SK-N-SH treated with all-trans-retinoic acid at 6 μM for 48 hours (cell line): ENCODE results near the gene CHRNA1.

Experiments used
- ATAC-seq: fragments of 200-7000 bp; cut with Tn5 transposase; 3 replicates; pipeline ENCODE4 v1.9.1; 2020; ENCODE audit warnings: mild to moderate bottlenecking, moderate library complexity
- ARNTL ChIP-seq: fragments of 450-650 bp; formaldehyde crosslinking; IDR thresholded peaks from 2 replicates; pipeline ENCODE4 v1.5.0; 2020; ENCODE audit warnings: low read depth, mild to moderate bottlenecking, moderate library complexity, borderline replicate concordance
- CREB5 ChIP-seq: fragments of 250-450 bp; sonication (Bioruptor Pico); IDR thresholded peaks from 2 replicates; pipeline ENCODE4 v1.5.1; 2020; ENCODE audit warnings: low read depth, mild to moderate bottlenecking, moderate library complexity
- CSDC2 ChIP-seq: fragments of 250-450 bp; sonication (Bioruptor Pico); IDR thresholded peaks from 2 replicates; pipeline ENCODE4 v1.5.0; 2020; ENCODE audit warnings: mild to moderate bottlenecking, moderate library complexity
- ESRRG ChIP-seq: fragments of 250-450 bp; sonication (Bioruptor Pico); IDR thresholded peaks from 2 replicates; pipeline ENCODE4 v1.6.1; 2021; ENCODE audit warnings: mild to moderate bottlenecking
- GLIS3 ChIP-seq: fragments of 250-450 bp; sonication (Bioruptor Pico); IDR thresholded peaks from 2 replicates; pipeline ENCODE4 v1.5.0; 2020; ENCODE audit warnings: mild to moderate bottlenecking, moderate library complexity
- ISL1 ChIP-seq: fragments of 250-450 bp; sonication (Bioruptor Pico); IDR thresholded peaks from 2 replicates; pipeline ENCODE4 v2.1.2; 2022; ENCODE audit warnings: mild to moderate bottlenecking, moderate library complexity
- PATZ1 ChIP-seq: fragments of 250-450 bp; sonication (Bioruptor Pico); IDR thresholded peaks from 2 replicates; pipeline ENCODE4 v1.8.0; 2020; ENCODE audit warnings: mild to moderate bottlenecking, moderate library complexity, borderline replicate concordance
- PPARA ChIP-seq: fragments of 250-450 bp; sonication (Bioruptor Pico); IDR thresholded peaks from 2 replicates; pipeline ENCODE4 v1.5.0; 2020; ENCODE audit warnings: mild to moderate bottlenecking, borderline replicate concordance
- RARB ChIP-seq: fragments of 250-450 bp; sonication (Bioruptor Pico); IDR thresholded peaks from 2 replicates; pipeline ENCODE4 v1.8.0; 2021; ENCODE audit warnings: mild to moderate bottlenecking, moderate library complexity
- SNAI2 ChIP-seq: fragments of 250-450 bp; sonication (Bioruptor Pico); IDR thresholded peaks from 2 replicates; pipeline ENCODE4 v1.5.0; 2020; ENCODE audit warnings: mild to moderate bottlenecking, moderate library complexity
- TOX ChIP-seq: fragments of 250-450 bp; sonication (Bioruptor Pico); IDR thresholded peaks from 2 replicates; pipeline ENCODE4 v1.8.0; 2021; ENCODE audit warnings: mild to moderate bottlenecking, moderate library complexity, borderline replicate concordance
- ZC3H10 ChIP-seq: fragments of 250-450 bp; sonication (Bioruptor Pico); IDR thresholded peaks from 2 replicates; pipeline ENCODE4 v1.5.1; 2021; ENCODE audit warnings: mild to moderate bottlenecking, moderate library complexity
- ZFP3 ChIP-seq: fragments of 250-450 bp; sonication (Bioruptor Pico); IDR thresholded peaks from 2 replicates; pipeline ENCODE4 v1.5.0; 2020; ENCODE audit warnings: mild to moderate bottlenecking, moderate library complexity
- ZNF565 ChIP-seq: fragments of 450-650 bp; formaldehyde crosslinking; conservative IDR thresholded peaks from 2 replicates; pipeline ENCODE4 v1.5.0; 2020; ENCODE audit warnings: low read depth, mild to moderate bottlenecking, moderate library complexity
- ZNF70 ChIP-seq: fragments of 450-650 bp; formaldehyde crosslinking; IDR thresholded peaks from 2 replicates; pipeline ENCODE4 v1.5.0; 2020; ENCODE audit warnings: mild to moderate bottlenecking, moderate library complexity
- ZNF8 ChIP-seq: fragments of 450-650 bp; formaldehyde crosslinking; IDR thresholded peaks from 2 replicates; pipeline ENCODE4 v1.5.0; 2020; ENCODE audit warnings: mild to moderate bottlenecking, moderate library complexity
- TF ChIP-seq, protein P1 (sequence below): fragments of 250-450 bp; sonication (Bioruptor Pico); IDR thresholded peaks from 2 replicates; pipeline ENCODE4 v1.5.0; 2020; ENCODE audit warnings: mild to moderate bottlenecking, moderate library complexity
- TF ChIP-seq, protein P2 (sequence below): fragments of 250-450 bp; sonication (Bioruptor Pico); IDR thresholded peaks from 2 replicates; pipeline ENCODE4 v1.8.0; 2021; ENCODE audit warnings: low read depth, mild to moderate bottlenecking, moderate library complexity, borderline replicate concordance
- TF ChIP-seq, protein P3 (sequence below): fragments of 250-450 bp; sonication (Bioruptor Pico); IDR thresholded peaks from 2 replicates; pipeline ENCODE4 v1.5.1; 2021; ENCODE audit warnings: mild to moderate bottlenecking, moderate library complexity

The CHRNA1 gene

DNA sequence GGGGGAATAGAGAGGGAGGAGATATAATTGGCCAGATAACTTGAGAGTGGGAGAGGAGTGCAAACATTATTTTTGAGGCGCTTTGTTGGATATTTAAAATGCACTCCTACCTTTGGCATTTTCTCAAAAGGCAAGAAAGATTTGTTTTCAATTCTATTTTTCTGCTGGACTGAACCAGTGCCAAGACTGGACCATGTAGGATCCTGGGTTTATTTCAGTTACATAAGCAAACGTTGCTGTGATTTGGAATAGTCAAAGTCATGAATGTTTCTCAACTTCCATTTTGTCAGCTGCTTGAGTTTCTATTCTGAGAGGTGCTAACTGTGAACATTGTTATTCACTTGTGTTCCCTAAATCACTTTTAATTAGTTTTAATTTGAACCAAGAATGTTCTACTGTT is 8.9 kb upstream of the CHRNA1 start (continued):
- TF ChIP-seq RARB (CRISPR knock-in tag): no peak

GRCh38 chr2:174772472-174772801 is 8.2 kb upstream of the CHRNA1 start:
- no peak for TF ChIP-seq ESRRG (CRISPR knock-in tag)
- TF ChIP-seq, protein P1, sequence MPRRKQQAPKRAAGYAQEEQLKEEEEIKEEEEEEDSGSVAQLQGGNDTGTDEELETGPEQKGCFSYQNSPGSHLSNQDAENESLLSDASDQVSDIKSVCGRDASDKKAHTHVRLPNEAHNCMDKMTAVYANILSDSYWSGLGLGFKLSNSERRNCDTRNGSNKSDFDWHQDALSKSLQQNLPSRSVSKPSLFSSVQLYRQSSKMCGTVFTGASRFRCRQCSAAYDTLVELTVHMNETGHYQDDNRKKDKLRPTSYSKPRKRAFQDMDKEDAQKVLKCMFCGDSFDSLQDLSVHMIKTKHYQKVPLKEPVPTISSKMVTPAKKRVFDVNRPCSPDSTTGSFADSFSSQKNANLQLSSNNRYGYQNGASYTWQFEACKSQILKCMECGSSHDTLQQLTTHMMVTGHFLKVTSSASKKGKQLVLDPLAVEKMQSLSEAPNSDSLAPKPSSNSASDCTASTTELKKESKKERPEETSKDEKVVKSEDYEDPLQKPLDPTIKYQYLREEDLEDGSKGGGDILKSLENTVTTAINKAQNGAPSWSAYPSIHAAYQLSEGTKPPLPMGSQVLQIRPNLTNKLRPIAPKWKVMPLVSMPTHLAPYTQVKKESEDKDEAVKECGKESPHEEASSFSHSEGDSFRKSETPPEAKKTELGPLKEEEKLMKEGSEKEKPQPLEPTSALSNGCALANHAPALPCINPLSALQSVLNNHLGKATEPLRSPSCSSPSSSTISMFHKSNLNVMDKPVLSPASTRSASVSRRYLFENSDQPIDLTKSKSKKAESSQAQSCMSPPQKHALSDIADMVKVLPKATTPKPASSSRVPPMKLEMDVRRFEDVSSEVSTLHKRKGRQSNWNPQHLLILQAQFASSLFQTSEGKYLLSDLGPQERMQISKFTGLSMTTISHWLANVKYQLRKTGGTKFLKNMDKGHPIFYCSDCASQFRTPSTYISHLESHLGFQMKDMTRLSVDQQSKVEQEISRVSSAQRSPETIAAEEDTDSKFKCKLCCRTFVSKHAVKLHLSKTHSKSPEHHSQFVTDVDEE (CRISPR knock-in tag): no peak
- TF ChIP-seq ZC3H10: no peak
- TF ChIP-seq PPARA (CRISPR knock-in tag): no peak
- no peak for TF ChIP-seq PATZ1 (CRISPR knock-in tag)
- TF ChIP-seq CREB5: no peak
- TF ChIP-seq ZNF565 (CRISPR knock-in tag): no peak
- no peak for TF ChIP-seq SNAI2 (CRISPR knock-in tag)
- TF ChIP-seq ISL1 (CRISPR knock-in tag): no peak
- no peak for TF ChIP-seq ZNF8 (CRISPR knock-in tag)
- ATAC-seq: no peak

- TF ChIP-seq ZFP3: no peak
- TF ChIP-seq PPARA (CRISPR knock-in tag): no peak
- TF ChIP-seq SNAI2 (CRISPR knock-in tag): no peak
- TF ChIP-seq, protein P1 (CRISPR knock-in tag): no peak
- TF ChIP-seq ESRRG (CRISPR knock-in tag): no peak
- no peak for TF ChIP-seq ARNTL (CRISPR knock-in tag)
- no peak for TF ChIP-seq ZNF70
- TF ChIP-seq PATZ1 (CRISPR knock-in tag): no peak
- TF ChIP-seq, protein P2, sequence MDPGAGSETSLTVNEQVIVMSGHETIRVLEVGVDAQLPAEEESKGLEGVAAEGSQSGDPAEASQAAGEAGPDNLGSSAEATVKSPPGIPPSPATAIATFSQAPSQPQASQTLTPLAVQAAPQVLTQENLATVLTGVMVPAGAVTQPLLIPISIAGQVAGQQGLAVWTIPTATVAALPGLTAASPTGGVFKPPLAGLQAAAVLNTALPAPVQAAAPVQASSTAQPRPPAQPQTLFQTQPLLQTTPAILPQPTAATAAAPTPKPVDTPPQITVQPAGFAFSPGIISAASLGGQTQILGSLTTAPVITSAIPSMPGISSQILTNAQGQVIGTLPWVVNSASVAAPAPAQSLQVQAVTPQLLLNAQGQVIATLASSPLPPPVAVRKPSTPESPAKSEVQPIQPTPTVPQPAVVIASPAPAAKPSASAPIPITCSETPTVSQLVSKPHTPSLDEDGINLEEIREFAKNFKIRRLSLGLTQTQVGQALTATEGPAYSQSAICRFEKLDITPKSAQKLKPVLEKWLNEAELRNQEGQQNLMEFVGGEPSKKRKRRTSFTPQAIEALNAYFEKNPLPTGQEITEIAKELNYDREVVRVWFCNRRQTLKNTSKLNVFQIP (CRISPR knock-in tag): no peak
- no peak for TF ChIP-seq RARB (CRISPR knock-in tag)
- no peak for TF ChIP-seq ZNF565 (CRISPR knock-in tag)
- TF ChIP-seq, protein P3, sequence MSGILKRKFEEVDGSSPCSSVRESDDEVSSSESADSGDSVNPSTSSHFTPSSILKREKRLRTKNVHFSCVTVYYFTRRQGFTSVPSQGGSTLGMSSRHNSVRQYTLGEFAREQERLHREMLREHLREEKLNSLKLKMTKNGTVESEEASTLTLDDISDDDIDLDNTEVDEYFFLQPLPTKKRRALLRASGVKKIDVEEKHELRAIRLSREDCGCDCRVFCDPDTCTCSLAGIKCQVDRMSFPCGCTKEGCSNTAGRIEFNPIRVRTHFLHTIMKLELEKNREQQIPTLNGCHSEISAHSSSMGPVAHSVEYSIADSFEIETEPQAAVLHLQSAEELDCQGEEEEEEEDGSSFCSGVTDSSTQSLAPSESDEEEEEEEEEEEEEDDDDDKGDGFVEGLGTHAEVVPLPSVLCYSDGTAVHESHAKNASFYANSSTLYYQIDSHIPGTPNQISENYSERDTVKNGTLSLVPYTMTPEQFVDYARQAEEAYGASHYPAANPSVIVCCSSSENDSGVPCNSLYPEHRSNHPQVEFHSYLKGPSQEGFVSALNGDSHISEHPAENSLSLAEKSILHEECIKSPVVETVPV: no peak
- TF ChIP-seq TOX (CRISPR knock-in tag): no peak
- no peak for TF ChIP-seq CSDC2 (CRISPR knock-in tag)
- no peak for TF ChIP-seq ZNF8 (CRISPR knock-in tag)
- no peak for TF ChIP-seq ZC3H10
- TF ChIP-seq GLIS3 (CRISPR knock-in tag): no peak
- ATAC-seq: peak; percentile 99
Measured at GRCh38 chr2:174771631-174772471, 7.6 kb upstream of the CHRNA1 start.
